Measurements from ENCODE around the gene MACROH2A1.

MACROH2A1 gene

DNA sequence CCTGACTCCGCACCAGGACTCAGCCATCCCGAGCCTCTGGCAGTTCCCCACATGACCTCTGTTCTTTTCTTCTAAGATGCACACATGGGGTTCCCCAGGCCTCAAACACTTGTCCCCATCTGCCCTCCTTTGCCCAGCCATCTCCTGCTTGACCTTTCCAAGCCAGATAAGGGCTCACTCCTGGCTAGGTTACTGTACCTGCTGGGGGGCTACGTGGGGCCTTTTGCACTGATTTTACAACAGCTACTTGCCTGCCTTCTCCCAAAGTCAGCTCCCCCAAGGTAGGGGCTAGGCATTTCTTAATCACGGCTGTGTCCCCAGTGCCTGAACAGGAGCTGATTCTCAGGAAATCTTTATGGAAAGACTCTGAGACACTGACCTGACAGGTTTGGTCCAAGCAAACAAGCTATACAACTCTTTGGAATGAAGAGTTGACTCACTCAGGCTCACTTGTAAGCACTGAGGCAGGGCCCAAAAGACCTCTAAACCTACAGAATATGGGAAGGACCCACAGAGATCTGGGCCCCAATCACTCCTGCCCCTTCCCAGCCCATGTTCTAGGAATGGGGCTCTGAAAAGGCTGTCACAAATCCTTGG lies 2.5 kb downstream of the MACROH2A1 start:
- no peak for DNase-seq

DNA sequence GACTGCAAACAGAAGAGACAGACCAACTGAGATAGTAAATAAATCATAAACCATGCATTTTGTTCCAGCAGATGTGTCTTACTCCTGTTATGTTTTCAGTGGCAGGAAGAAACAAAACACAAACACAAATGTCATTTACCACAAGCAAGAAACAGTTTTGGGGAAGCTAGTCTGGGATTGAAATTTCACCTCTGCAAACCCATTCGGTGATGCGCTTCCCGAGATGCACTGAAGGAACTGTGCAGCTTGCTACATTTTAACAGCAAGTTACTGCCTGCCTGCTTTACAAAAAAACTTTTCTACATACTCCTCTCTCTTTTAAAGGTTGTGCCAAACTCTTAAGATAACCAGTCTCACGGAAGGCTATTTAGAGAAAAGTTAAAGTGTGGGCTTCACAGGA lies 3.2 kb downstream of the MACROH2A1 start:
- DNase-seq, result no peak

DNA sequence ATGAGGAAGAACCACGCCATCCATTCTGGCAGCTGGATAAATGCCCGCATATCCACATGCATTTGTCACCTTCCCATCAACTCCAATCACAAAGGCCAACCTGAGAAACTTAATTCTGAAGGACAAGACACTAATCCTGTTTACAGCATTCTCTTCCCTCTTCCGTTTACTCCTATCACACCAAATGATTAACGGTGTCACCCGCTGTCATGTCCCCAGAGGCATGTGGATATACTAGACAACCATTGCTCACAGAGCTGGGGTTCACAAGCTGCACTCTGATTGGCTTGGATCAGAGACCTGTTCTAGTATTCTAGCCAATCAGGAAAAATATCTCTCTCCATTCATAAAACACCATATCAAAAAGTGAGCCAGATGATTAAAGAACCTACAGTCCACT lies 3.6 kb downstream of the MACROH2A1 start:
- DNase-seq, result no peak

DNA sequence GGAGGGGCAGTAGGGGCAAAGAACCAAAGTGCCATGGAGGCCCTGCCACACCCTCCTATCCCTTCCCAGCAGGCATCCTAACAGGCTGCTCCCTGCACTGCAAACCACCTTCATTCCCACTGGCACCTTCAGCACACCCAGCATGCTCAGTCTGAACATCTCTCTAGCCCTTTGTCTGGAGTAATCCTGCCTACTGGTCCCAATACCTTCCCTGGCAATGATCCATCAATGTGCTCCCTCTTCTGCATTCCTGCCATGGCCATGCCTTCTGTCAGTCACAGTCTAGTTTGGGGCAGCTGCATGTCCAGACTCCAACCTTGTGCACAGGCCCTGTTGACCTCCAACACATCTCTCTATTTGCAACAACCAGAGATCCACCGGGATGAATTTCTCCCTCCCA lies 4.9 kb downstream of the MACROH2A1 start:
- no peak for DNase-seq

DNA sequence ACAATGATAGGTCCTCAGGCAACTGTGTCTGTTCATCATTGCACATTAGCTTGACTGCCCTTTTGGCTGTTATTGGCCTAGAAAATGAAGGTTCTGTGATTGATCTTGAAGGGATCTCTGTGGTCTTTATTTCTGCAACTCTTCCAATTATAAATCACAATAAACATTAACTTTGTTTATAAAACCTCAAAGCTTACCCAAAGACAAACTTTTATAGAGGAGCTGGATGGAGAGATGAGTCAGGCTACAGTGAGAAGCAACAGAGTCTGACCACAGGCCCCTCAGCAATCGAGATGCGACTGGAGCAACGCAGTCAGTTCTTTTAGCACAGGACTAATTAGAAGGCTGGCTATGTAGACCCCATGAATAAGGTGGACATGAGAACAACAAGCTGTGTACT lies 5.3 kb downstream of the MACROH2A1 start:
- no peak for DNase-seq

DNA sequence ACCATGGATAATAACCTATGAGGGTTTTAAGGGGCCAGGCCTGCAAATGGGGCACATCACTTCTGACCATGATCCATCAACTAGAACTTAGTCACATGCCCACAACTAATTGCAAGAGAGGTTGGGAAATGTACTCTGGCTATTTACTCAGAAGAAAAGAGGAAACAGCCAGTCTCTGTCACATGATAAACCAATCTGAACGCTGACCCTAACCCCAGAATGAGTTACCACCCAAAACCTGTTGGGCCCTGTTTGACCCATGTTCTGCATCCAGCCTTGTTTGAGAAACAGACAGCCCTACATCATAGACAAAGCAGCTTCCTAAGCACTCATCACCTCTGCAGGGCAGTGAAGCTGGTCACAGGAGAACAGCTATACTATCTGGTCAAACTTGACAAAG lies 5.8 kb downstream of the MACROH2A1 start:
- DNase-seq, result no peak

DNA sequence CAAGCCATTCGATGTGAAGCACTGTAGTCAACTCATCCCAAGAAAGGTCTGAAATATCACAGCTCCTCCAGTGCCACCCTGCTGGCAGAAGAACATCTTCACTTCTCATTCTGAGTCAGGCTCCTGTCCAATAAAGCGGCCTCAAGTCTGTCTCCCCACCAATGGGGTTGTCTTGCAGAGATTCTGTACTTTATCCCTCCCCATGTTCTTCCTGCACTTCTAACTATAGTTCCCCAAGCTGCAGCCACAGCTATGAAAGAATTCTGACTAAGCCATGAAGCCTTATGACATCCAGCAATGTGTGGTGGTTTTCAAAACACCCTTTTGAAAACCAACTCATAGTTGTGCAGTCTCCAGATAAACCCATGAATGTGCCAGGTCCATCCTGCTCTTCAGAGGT lies 6.8 kb downstream of the MACROH2A1 start:
- DNase-seq, result no peak

DNA sequence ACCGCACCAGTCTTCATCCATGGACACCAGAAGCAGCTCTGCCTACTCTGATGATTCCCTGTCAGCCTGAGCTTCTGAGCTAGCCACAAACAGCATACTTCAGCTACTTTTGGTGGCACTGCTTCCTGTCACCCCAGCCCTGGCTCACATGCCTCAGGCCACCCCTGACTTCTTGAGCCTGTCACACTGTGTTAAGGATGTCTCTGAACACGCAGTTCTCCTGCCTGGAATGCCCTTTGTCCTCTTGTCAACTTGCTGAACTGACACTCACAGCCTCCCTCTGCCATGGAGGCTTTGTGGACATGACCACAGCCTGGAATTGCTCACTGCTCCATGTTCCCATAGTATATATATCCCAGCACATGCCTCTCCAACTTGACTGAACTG lies 7.2 kb downstream of the MACROH2A1 start:
- no peak for DNase-seq

DNA sequence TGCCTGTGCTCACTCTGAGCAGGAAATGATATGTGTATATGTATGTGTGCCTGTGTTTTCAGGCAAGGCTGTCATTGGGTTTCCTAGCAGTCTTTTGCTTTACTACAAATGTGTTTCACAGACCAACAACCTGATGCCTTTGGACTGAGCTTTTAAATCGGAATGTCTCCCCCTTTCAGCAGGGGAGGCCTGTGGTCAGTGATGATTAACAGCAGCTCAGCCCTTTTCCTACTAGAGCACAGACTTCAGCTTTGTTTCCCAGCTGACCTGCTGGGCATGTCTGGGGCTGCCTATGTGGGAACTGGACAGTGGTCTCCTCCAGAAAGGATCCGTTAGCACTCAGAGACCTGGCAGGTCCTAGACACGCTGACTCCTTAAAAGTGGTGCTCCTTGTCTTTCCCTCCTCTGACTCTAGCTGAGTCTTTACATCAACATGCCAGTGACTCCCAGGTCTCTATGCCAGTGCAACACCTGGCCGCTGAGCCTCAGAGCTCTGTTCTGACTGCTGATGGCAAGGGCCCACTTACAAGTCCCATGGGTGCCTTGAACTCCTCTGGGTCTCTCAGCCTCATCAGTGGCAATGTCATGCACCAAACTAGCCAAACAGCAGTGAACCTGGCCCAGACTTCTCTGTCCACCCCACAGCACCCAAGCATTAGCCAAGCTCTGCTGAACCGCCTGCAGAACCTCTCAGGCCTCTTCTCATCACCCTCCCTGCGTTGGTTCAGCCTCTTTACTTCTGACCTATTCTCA lies 7.7 kb downstream of the MACROH2A1 start:
- DNase-seq, result no peak

DNA sequence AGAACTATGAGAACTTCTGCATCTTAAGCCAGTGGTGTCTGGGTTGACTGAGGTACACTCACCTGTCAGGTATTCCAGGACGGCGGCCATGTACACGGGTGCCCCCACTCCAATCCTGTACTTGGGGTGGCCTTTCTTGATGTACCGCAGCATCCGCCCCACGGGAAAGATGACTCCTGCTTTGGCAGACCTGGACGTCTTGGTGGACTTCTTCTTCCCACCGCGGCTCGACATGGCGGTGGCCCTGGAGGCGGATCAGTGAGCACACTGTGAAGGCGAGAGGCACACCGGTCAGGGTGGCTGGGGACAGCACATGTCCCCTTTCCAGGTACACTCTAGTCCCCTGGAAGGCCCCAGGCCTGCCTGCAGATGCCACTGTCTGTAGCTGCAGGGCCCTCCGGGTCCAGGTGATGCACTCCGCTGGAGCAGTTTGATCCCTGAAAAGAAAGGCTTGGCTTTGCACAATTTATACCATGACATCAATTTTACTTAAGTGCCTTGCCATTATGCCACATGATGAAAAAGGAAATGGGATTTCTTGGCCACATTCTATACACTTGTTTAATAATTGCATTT lies 10.1 kb downstream of the MACROH2A1 start:
- DNase-seq, result no peak

DNA sequence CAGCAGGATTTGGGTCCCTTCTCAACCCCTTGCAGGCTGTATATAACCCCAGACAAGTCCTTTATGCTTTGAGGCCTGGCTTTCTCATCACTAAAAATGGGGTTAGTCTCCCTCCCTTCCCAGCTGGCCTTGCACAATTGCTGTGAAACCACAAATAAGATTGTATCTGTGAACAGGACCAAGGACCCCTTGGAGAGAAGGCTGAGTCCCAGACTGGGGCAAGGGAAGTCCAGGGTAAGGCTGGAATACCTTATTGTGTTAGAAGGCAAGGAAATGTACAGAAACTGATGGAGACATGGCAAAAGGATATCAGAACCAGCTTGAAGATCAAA lies 11.4 kb downstream of the MACROH2A1 start:
- no peak for DNase-seq

DNA sequence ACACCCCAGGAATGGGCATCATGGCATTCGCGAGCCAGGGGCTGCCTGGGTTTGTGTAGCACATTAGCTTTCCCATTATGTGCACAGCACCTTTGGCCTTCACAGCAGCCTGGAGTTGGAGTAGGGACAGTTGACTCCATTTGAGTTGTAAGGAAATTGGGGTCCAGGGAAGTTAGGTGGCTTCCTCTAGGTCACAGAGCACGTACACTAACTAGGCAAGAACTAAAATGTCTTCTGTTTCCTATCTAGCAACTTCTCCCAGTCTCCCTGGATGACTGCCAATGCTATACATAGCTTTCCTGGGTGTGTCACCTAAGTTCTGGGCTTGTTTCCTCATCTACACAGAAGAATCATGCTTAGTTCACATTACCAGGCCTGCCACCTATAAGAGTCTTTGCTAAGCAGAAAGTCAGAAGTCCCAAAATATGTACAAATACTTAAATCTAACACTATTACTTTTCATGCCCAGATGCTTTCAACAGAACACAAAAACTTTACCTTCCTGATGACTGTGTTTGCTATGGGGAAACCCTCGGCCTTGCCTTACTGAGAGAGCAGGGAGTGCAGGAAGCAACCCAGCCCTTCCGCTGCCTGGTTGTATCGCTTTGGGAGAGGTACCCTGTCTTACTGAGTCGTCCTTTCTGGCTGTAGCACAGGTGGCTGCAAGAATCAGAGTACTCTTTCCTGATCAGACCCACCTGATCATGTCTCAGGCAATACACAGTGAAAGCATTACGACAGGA lies 12.0 kb downstream of the MACROH2A1 start:
- no peak for DNase-seq

DNA sequence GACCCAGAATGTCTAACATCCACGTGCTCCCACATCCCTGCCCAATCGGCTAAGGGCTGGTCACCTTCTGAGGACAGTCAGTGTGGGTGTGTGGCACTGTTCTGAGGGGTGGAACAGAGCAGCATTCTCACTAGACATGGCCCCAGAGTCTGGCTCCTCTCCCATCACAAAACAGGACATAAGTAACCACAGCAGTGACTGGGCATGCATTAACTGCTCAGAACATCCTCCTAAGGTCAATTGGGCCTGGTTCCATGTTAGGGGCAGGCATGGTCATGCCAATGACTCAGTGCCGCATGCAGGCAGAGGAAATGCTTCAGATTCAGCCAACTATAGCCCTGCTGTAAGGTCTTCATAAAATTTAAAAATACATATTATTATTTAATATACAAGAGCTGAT lies 12.9 kb downstream of the MACROH2A1 start:
- no peak for DNase-seq

DNA sequence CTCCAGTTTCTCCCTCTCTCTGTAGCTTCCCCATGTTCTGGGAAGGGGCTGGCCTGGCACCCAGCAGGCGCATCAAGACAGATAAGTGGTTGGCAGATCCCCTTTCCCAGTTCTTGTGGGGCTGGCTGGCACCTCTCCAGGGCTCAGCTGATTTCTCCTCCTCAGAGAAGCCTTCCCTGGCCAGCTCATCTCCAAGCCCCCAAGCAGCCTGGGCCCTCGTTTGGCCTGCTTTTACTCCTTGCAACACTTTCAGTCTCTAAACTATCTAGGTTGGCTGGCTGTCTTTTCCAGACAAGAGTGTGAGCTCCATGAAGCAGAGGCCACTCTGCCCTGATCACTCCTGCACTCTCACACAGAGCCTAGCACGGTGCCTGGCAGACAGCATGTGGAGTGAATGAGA lies 13.5 kb downstream of the MACROH2A1 start:
- no peak for DNase-seq

DNA sequence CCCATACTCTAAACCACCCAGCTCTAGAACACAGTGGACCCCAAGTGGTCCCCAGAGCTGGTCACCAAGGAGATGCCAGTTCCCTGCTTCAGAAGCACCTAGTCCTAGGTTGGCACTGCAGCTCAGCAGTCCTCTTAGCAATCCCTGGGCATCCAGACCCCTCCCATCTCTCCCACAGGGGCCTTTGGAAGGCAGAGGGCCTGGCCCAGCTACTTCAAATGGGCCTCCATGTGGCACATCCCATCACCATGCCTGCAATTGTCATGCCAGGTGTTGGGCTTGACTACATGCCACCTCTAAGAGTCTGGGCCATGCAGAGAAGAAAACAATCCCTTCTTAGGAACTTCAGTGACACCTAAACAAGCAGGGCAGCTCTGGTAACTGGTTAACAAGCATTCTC lies 14.1 kb downstream of the MACROH2A1 start:
- no peak for DNase-seq

DNA sequence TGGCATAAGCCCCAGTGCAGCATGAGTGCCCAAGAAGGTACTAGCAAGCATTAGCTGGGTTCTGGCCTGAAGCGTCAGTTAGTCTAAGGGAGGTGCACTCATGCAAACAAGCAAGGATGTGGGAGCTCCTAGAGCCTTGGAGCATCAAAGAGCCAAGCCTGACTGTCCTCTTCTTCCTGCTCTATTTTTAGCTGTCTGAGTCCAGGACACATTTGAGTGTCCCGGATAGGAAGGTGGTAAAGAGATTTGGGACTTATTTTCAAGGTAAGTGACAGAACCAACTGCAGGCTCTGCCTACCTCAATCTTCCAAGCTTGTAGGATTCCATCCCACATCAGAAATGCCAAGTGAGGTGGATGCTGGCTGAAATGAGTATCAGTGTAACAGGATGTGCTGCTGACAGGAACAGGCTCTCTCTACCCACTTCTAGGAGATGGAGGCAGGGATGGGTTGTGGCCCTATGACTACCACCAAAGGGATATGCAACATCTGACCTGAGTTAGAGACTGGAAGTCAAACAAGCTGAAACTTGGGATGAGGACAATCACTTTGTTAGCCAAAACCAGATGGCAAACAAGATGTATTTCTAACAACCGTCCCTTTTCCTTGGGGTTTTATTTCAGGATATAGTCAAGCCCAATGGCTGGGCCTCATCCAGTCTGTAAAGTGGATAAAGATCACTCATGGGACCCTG lies 15.1 kb downstream of the MACROH2A1 start:
- DNase-seq, result no peak

DNA sequence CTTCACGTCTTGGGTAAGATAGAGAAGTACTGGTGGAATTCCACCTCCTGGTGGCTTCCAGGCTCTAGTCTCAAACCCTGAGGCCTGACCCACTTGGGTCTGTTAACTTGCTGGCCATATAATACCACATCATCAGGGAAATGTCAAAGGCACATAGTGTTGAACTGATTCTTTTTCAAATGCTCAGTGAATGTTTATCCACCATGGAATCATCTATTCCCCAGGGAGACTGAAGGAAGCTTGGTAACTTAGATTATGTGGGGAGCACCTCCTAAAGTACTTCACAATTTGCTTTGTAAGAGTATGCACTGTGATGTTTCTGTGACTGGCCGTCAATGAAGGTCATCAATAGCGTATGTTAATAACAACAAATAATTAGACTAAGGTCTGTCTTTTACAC lies 16.1 kb downstream of the MACROH2A1 start:
- DNase-seq, result no peak

DNA sequence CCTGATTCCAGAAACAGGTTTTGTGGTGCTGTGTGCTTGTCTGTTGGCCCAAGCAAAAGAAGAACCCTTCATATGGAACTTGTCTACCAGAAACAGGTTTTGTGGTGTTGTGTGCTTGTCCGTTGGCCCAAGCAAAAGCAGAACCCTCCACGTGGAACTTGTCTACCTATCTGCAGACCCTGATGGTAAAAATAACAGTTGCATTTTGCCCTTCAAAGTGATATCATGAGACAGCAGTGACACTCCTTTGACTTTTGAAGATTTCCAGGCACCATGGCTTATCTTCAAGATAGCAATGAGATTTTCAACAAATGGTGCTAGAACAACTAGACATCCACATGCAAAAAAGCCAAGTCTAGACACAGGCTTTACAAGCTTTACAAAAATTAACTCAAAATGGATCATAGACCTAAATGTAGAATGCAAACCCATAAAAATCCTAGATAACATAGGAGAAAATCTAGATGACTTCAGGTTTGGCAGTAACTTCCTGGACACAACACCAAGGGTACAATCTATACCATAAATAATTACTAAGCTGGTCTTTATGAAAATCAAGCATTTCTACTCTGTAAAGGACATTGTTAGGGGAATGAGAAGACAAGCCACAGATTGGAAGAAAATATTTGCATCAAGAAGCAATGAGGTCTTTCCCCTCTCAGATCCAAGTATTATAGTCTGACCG lies 16.8 kb downstream of the MACROH2A1 start:
- DNase-seq, result no peak

DNA sequence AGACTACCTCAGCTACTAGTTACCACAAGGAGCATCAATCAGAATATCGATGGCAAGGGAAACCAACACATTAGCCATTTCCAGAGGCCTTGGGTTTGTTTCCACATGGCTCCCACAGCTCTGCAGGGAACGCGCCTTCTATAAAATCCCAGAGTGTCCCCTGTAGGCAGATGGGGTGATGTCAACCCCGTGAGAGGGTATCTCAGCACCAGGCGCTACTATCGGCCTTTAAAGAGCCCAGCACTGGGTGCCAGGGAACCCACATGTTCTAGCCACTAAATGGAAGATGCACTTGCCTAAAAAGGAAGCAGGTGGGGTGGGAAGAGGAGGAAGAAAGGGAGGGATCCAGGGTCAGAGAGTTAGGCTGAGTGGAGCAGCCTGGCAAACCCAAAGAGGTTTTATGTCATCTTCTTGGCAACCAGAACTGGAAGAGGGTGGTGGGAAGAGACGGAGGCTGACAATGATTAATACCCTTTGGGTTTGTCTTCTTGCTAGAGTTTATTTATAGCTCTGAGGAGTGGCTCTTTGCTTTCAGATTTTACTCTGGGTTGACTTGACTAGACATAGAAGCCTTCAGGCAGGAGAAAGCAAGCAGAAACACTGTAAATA lies 19.9 kb downstream of the MACROH2A1 start:
- no peak for DNase-seq

DNA sequence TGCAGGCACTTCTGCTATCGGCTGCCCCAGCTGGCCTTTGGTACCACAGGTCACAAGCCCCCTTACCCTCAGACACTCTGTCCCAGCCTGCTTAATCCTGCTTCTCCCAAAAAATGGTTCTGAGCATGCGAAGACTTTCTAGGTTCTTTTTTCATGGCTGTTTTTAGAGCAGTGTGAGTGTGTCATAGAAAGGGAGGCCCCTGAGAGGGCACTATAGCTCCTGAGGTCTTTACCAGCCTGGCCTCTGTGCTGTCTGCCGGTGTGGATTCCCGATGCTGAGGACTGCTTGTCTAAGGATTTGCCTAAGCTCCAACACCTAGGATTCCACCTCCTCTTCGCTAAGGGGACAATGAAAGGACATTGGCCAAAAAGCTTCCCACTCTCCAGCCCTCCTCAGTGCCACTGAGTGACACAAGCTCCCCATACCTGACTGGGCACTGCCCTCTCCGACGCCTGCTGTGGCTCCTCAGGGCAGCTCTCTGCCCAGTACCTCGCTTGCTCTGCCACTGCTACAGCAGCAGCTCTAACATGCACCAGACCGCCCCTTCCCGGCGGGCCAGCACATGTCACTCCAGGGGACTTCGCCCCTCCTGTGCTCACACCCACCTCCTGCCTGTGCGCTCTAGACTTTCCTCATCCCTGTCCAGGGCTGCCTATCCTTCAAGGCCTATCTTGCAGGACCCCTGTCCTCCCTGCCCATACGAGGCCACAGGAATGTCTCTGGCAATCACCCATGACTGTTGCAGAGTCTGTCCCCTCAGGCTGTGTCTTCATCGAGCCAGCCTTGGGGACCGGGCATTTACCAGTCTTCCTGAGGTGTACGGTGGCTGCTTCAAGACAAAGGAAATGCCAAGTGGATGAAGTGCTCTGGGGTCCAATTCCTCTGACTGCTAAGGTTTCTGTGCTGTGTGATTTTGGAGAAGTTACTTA lies 21.0 kb downstream of the MACROH2A1 start:
- DNase-seq, result no peak

DNA sequence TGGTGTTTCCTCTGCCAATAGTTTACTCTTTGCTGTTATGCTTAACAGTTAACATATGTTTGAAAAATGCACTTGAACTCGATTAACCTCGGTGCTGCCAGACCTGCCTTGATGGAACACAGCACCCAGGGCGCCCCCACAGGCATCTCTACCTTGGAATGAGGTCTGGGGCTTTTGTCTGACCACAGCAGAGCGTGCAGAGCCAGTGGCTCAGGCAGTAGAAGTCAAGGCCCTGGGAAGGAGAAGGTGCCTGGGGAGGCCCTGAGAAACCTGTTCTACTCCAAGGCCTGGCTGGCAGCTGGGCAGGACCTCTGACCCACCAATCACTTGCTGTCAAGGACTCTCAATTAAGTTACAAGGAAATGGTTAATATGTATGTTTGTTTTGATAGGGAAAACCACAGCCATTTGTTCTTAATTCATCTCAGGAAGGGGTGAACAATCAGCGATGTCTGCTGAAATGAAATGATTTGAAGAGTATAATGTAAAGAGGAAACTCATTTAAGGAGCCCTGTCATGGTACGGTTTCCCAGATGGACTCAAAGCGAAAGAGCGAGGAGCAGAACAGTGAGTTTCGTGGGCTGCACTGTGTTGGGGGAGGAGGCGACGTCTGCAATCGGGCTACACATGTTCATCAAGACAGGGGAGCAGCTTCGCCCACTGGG lies 21.9 kb downstream of the MACROH2A1 start:
- no peak for DNase-seq
